HepG2 (cell line): ENCODE results near the gene NFS1. TPM values are rescaled to one million over a fixed set of nuclear protein-coding genes. Genes with fewer than 3 reads are reported as not detected.
"Not testable (repeated sequence)": the region's sequence is repeated elsewhere in the genome, so short reads cannot be mapped to it uniquely, and the experiment has no call there.

ENCODE experiments used
- ATAC-seq: fragments of 200-7000 bp; cut with Tn5 transposase; 3 replicates; pipeline ENCODE4 v1.9.1; 2020; ENCODE audit warnings: mild to moderate bottlenecking, moderate library complexity
- BruUV-seq: library from RNA; stranded (reverse); fragments of 400-500 nt; replicated peaks from 2 replicates; lab custom pipeline; 2021; lab: Mats Ljungman, UMichigan
- CTCF ChIA-PET: fragments of 300-600 bp; formaldehyde crosslinking; extraction: SDS; loops from one replicate; lab custom pipeline; 2021; ENCODE audit warnings: low total read pairs, inconsistent platforms, low intra/inter-chr PET ratio; lab: Yijun Ruan, JAX
- POLR2A ChIA-PET: fragments of 350-600 bp; sonication (Branson Sonifier 250); formaldehyde crosslinking; loops from one replicate; lab custom pipeline; 2020; ENCODE audit warnings: antibody characterized with exemption, inconsistent platforms; lab: Yijun Ruan, JAX
- DNase-seq: peaks from one replicate; pipeline ENCODE4 v3.0.0-alpha.2; 2015; ENCODE audit warnings: low spot score
- FAIRE-seq: peaks from 3 replicates; lab custom pipeline; 2011; peaks lifted over from hg19 to GRCh38; lab: Jason Lieb, UNC
- H2AFZ ChIP-seq: one replicate; pipeline ENCODE4 v1.6.1; 2011; ENCODE audit warnings: low read length, inconsistent platforms
- H3K27ac ChIP-seq: fragments of 300-600 bp; 3 replicates; pipeline ENCODE4 v1.8.0; 2011; ENCODE audit warnings: mixed run types, mild to moderate bottlenecking, mixed read lengths, low read length, inconsistent platforms; ENCODE audit not compliant: insufficient read depth; ENCODE audit errors: extremely low read length
- H3K27me3 ChIP-seq, 2 experiments: fragments of 200-600 bp in 1 of 2; 2 replicates in 1 of 2; 3 replicates in 1 of 2; pipeline versions ENCODE4 v1.6.0 to v1.8.0; 2011; ENCODE audit warnings: low read length in 2 of 2, mild to moderate bottlenecking in 2 of 2, moderate library complexity in 2 of 2, inconsistent platforms in 1 of 2; ENCODE audit not compliant: insufficient read depth in 2 of 2, control insufficient read depth in 1 of 2
- H3K36me3 ChIP-seq, 2 experiments: fragments of 200-600 bp in 1 of 2; replicated peaks in 1 of 2; 2 replicates in 1 of 2; 3 replicates in 1 of 2; pipeline versions ENCODE4 v1.5.1 to v1.8.0; 2011; ENCODE audit warnings: low read length in 2 of 2, inconsistent platforms in 1 of 2; ENCODE audit not compliant: insufficient read depth in 2 of 2, control insufficient read depth in 1 of 2
- H3K4me1 ChIP-seq: 2 replicates; pipeline ENCODE4 v1.5.1; 2012; ENCODE audit warnings: low read length, inconsistent platforms; ENCODE audit not compliant: insufficient read depth
- H3K4me2 ChIP-seq: 2 replicates; pipeline ENCODE4 v1.6.0; 2011; ENCODE audit warnings: low read depth, low read length, inconsistent platforms
- H3K4me3 ChIP-seq, 3 experiments: fragments of 200-600 bp in 1 of 3; sonication (generic), shearing (Covaris generic) in 1 of 3; replicated peaks in 1 of 3; 2 replicates each; pipeline ENCODE4 v1.5.1; 2011 to 2016; ENCODE audit warnings: low read length in 3 of 3, inconsistent platforms in 2 of 3, low read depth in 2 of 3, mild to moderate bottlenecking in 2 of 3, control low read depth in 1 of 3, mixed read lengths in 1 of 3; ENCODE audit not compliant: insufficient read depth in 1 of 3
- H3K79me2 ChIP-seq: one replicate; pipeline ENCODE4 v1.6.1; 2011; ENCODE audit warnings: low read length, inconsistent platforms; ENCODE audit not compliant: insufficient read depth
- H3K9ac ChIP-seq: 2 replicates; pipeline ENCODE4 v1.6.0; 2011; ENCODE audit warnings: mild to moderate bottlenecking, low read depth, low read length, inconsistent platforms; ENCODE audit not compliant: insufficient read depth
- H3K9me3 ChIP-seq: 2 replicates; pipeline ENCODE4 v1.5.1; 2012; ENCODE audit warnings: mild to moderate bottlenecking, low read length
- H4K20me1 ChIP-seq: 2 replicates; pipeline ENCODE4 v1.6.0; 2011; ENCODE audit warnings: inconsistent platforms, mild to moderate bottlenecking, low read length, moderate library complexity; ENCODE audit not compliant: insufficient read depth
- AGO2 ChIP-seq: fragments of 200-400 bp; formaldehyde crosslinking; optimal IDR thresholded peaks from 2 replicates; pipeline ENCODE3; 2017; ENCODE audit warnings: mild to moderate bottlenecking, low read depth, low read length, moderate library complexity
- BRCA1 ChIP-seq: sonication (generic); formaldehyde crosslinking; IDR thresholded peaks from 2 replicates; pipeline ENCODE4 v1.4.0; 2020; ENCODE audit warnings: missing genetic modification reagents
- FOSL2 ChIP-seq: sonication (generic); formaldehyde crosslinking; IDR thresholded peaks from 2 replicates; pipeline ENCODE4 v1.4.0; 2020; ENCODE audit warnings: missing genetic modification reagents
- HNRNPUL1 ChIP-seq: fragments of 200-400 bp; formaldehyde crosslinking; IDR thresholded peaks from 2 replicates; pipeline ENCODE4 v1.6.1; 2017; ENCODE audit warnings: low read depth, mild to moderate bottlenecking, low read length, moderate library complexity
- KLF16 ChIP-seq, 2 experiments: sonication (generic) in 1 of 2; formaldehyde crosslinking in 1 of 2; IDR thresholded peaks; 2 replicates each; pipeline versions ENCODE4 v1.6.1 to v1.8.0; 2016 to 2023; ENCODE audit warnings: missing genetic modification reagents in 2 of 2, missing compliant biosample characterization in 1 of 2
- MBD4 ChIP-seq: IDR thresholded peaks from 2 replicates; pipeline ENCODE4 v1.6.1; 2012; ENCODE audit warnings: low read length, inconsistent platforms, borderline replicate concordance
- MXD3 ChIP-seq: IDR thresholded peaks from 2 replicates; pipeline ENCODE4 v1.6.1; 2016; ENCODE audit warnings: mild to moderate bottlenecking, missing biosample characterization, missing genetic modification reagents
- POLR2AphosphoS2 ChIP-seq: IDR thresholded peaks from 2 replicates; pipeline ENCODE4 v1.6.1; 2011; ENCODE audit warnings: low read depth, low read length, improper control_type of control experiment
- POLR2G ChIP-seq: fragments of 200-400 bp; formaldehyde crosslinking; IDR thresholded peaks from 2 replicates; pipeline ENCODE4 v1.6.1; 2018; ENCODE audit warnings: mild to moderate bottlenecking, low read depth, low read length, moderate library complexity
- PRPF4 ChIP-seq: fragments of 200-400 bp; formaldehyde crosslinking; IDR thresholded peaks from 2 replicates; pipeline ENCODE4 v1.6.1; 2016; ENCODE audit warnings: low read length, low read depth; ENCODE audit not compliant: poor library complexity, severe bottlenecking
- RBFOX2 ChIP-seq: fragments of 200-400 bp; formaldehyde crosslinking; IDR thresholded peaks from 2 replicates; pipeline ENCODE4 v1.6.1; 2017; ENCODE audit warnings: low read depth, mild to moderate bottlenecking, low read length
- RBM22 ChIP-seq: fragments of 200-400 bp; formaldehyde crosslinking; optimal IDR thresholded peaks from 2 replicates; pipeline ENCODE3; 2017; ENCODE audit warnings: mild to moderate bottlenecking, low read length, moderate library complexity
- TEAD3 ChIP-seq: optimal IDR thresholded peaks from 2 replicates; pipeline ENCODE3; 2016; ENCODE audit warnings: borderline replicate concordance
- ZBTB38 ChIP-seq: sonication (generic); formaldehyde crosslinking; IDR thresholded peaks from 2 replicates; pipeline ENCODE4 v1.5.1; 2020; ENCODE audit warnings: mild to moderate bottlenecking, missing genetic modification reagents
- ZBTB43 ChIP-seq: sonication (generic); formaldehyde crosslinking; conservative IDR thresholded peaks from 2 replicates; pipeline ENCODE4 v1.4.0; 2020; ENCODE audit warnings: missing genetic modification reagents
- ZNF224 ChIP-seq: sonication (generic); formaldehyde crosslinking; IDR thresholded peaks from 2 replicates; pipeline ENCODE4 v1.5.0; 2020; ENCODE audit warnings: mild to moderate bottlenecking, missing genetic modification reagents
- ZNF234 ChIP-seq: sonication (generic); formaldehyde crosslinking; conservative IDR thresholded peaks from 2 replicates; pipeline ENCODE4 v1.5.1; 2020; ENCODE audit warnings: mild to moderate bottlenecking, missing genetic modification reagents
- ZNF354B ChIP-seq: sonication (generic); formaldehyde crosslinking; IDR thresholded peaks from 2 replicates; pipeline ENCODE4 v1.8.0; 2022; ENCODE audit warnings: mild to moderate bottlenecking, missing genetic modification reagents
- ZNF414 ChIP-seq: sonication (generic); formaldehyde crosslinking; IDR thresholded peaks from 2 replicates; pipeline ENCODE4 v1.5.0; 2020; ENCODE audit warnings: missing genetic modification reagents
- ZNF44 ChIP-seq: sonication (generic); formaldehyde crosslinking; IDR thresholded peaks from 2 replicates; pipeline ENCODE4 v1.5.1; 2020; ENCODE audit warnings: mild to moderate bottlenecking, missing genetic modification reagents
- WGBS: methylation state at CpG from one replicate; pipeline ENCODE4 v1.1.6; 2017; ENCODE audit warnings: low lambda C conversion rate; 5-methylcytosine and 5-hydroxymethylcytosine counted together
- in situ Hi-C: cut with HindIII; loops from 2 replicates; pipeline ENCODE4 v1.10.0; 2017; ENCODE audit warnings: low pct_unique_long_range_greater_than_20kb; ENCODE audit not compliant: extremely low pct_ligation_motif_present
- intact Hi-C: fragments of 100-400 bp; cut with micrococcal nuclease; formaldehyde crosslinking; loops from one replicate; pipeline ENCODE4 v1.10.0; 2022; ENCODE audit not compliant: unreplicated experiment
- polyA plus RNA-seq, 8 experiments: library from polyadenylated mRNA; depleted of rRNA in 3 of 8; stranded (reverse) in 7 of 8; unstranded in 1 of 8; fragments of >200 nt; fragmentation: Illumina TruSeq in 4 of 8; extraction: Trizol in 4 of 8; gene quantifications; 2 replicates each; pipeline versions ENCODE4 v1.2.1 to v1.2.3, GENCODE V29; 2011 to 2016; ENCODE audit warnings: low read depth in 4 of 8, missing spikeins in 1 of 8, mixed read lengths in 1 of 8; ENCODE audit not compliant: insufficient read depth in 1 of 8
- total RNA-seq, 5 experiments: library from RNA; depleted of rRNA; stranded (reverse); fragments of >200 nt; fragmentation: Illumina TruSeq; extraction: Trizol; gene quantifications; 2 replicates each; pipeline ENCODE4 v1.2.3, GENCODE V29; 2016; ENCODE audit warnings: low read depth in 1 of 5

NFS1 gene
- total and polyA plus RNA-seq, 2 of the 13 experiments (the other 11 are each of a cell fraction or from before 2014, with no cell fraction given): 65.9 to 88.1 TPM

GRCh38 chr20:35706591-35707529 is 7.7 kb upstream of the NFS1 start:
- POLR2A ChIA-PET: interaction anchor here (2.6 to 23.6 kb wide), 2 partner anchors 19 to 36 kb away, joined by 17 to 319 read pairs; partner anchors contain the start of gene RBM39
- Histone ChIP-seq H3K36me3 (peaks cover 36 to 85% of the 10 kb centered on the region in 2 experiments), H4K20me1 (peaks cover 94% of the 10 kb centered on the region), H3K79me2 (peaks cover 42% of the 10 kb centered on the region)
- DNase-seq, H3K4me1 ChIP-seq, CTCF ChIA-PET, BruUV-seq, ATAC-seq, in situ Hi-C loops, H3K9me3 ChIP-seq, H2AFZ ChIP-seq, H3K27ac ChIP-seq, FAIRE-seq, H3K27me3 ChIP-seq, H3K4me2 ChIP-seq, H3K4me3 ChIP-seq, intact Hi-C loops, H3K9ac ChIP-seq: not testable (repeated sequence)
- 98% methylated on average over 17 of the region's 17 CpGs for WGBS
- TF ChIP-seq KLF16 (CRISPR knock-in tag; IDR thresholded peaks at IDR 0.05) (0 out of 4 replicates have a peak, but pooled peaks of 1 of the 2 experiments have one; percentile 31), POLR2G (peak; percentile 59), FOSL2 (peak; percentile 8; the same call in 1 of the 2 replicates), BRCA1 (CRISPR knock-in tag) (0 out of 2 replicates have a peak, but pooled peaks have one; percentile 26), RBFOX2 (peak; percentile 39; the same call in 1 of the 2 replicates), ZNF234 (0 out of 2 replicates have a peak, but pooled peaks have one; percentile 27), ZNF224 (CRISPR knock-in tag) (0 out of 2 replicates have a peak, but pooled peaks have one; percentile 41), MXD3 (CRISPR knock-in tag) (0 out of 2 replicates have a peak, but pooled peaks have one; percentile 38), POLR2AphosphoS2 (peak; percentile 89; the same call in 1 of the 2 replicates), MBD4 (0 out of 2 replicates have a peak, but pooled peaks have one; percentile 27), AGO2 (peak; percentile 28), PRPF4 (peak; percentile 42), ZNF414 (0 out of 2 replicates have a peak, but pooled peaks have one; percentile 39), ZNF354B (CRISPR knock-in tag) (0 out of 2 replicates have a peak, but pooled peaks have one; percentile 29), HNRNPUL1 (peak; percentile 47; the same call in 1 of the 2 replicates), ZBTB43 (CRISPR knock-in tag) (0 out of 2 replicates have a peak, but pooled peaks have one; percentile 15), ZBTB38 (CRISPR knock-in tag) (peak; percentile 24; the same call in 1 of the 2 replicates), RBM22 (peak; percentile 96), TEAD3 (CRISPR knock-in tag) (peak; percentile 10), ZNF44 (0 out of 2 replicates have a peak, but pooled peaks have one; percentile 32)
